ENCODE measurements around the gene HMX2. TPM values are rescaled to one million over a fixed set of nuclear protein-coding genes. Genes with fewer than 3 reads are reported as not detected.

The HMX2 gene
- total RNA-seq, 1 donor from 2014 or later: not detected

GRCh38 chr10:123135415-123136141 is 12.4 kb upstream of the HMX2 start, which contains the start of gene HMX3:
HMX3 (plus strand) TSS chr10:123135970; CDS start chr10:123136051, 81 bp downstream.
- peaks cover 15 to 36% of the 10 kb centered on the region in 2 donors for H3K4me1 ChIP-seq
- DNase-seq (ENCODE audit: low spot score in 2 of 2): no peak

GRCh38 chr10:123136221-123136805 is 11.6 kb upstream of the HMX2 start:
- no peak for DNase-seq (ENCODE audit: low spot score in 2 of 2)
- H3K27ac ChIP-seq: no peak overlapping the region
- intact Hi-C loops (cut with DNase I): loop anchor here (2.0 kb wide), 1 partner anchor 18 kb away; the partner anchor contains the start of gene BUB3
- no peaks in the 10 kb centered on the region for H3K9me3 ChIP-seq
- H3K36me3 ChIP-seq: no peaks in the 10 kb centered on the region
- peak overlapping the region; percentile 40 to 54 for H3K4me3 ChIP-seq
- TF ChIP-seq CTCF (IDR thresholded peaks at IDR 0.05): no peak
- H3K4me1 ChIP-seq: peaks cover 15 to 36% of the 10 kb centered on the region in 2 donors
- peaks cover 69% of the 10 kb centered on the region for H3K27me3 ChIP-seq

More at GRCh38 chr10:123135415-123136141, 12.4 kb upstream of the HMX2 start, which contains the start of gene HMX3:
- intact Hi-C loops (cut with DNase I): loop anchor here (2.0 kb wide), 1 partner anchor 19 kb away; the partner anchor contains the start of gene BUB3
- Histone ChIP-seq H3K27me3 (peaks cover 62% of the 10 kb centered on the region), H3K9me3 (no peaks in the 10 kb centered on the region), H3K4me3 (peak within 1 kb of the TSS; percentile 40 to 54), H3K27ac (no peak within 1 kb of the TSS), H3K36me3 (no peaks in the 10 kb centered on the region)
- no peak for TF ChIP-seq CTCF (IDR thresholded peaks at IDR 0.05)

- no peak for DNase-seq (ENCODE audit: low spot score in 2 of 2)
- no peak overlapping the region for H3K27ac ChIP-seq
- peaks cover 70% of the 10 kb centered on the region for H3K27me3 ChIP-seq
- peaks cover 15 to 36% of the 10 kb centered on the region in 2 donors for H3K4me1 ChIP-seq
- TF ChIP-seq CTCF (IDR thresholded peaks at IDR 0.05): no peak
- H3K4me3 ChIP-seq: peak overlapping the region; percentile 40 to 54
- no peaks in the 10 kb centered on the region for H3K9me3 ChIP-seq
- intact Hi-C loops (cut with DNase I): loop anchor here (2.0 kb wide), 1 partner anchor 18 kb away; the partner anchor contains the start of gene BUB3
- no peaks in the 10 kb centered on the region for H3K36me3 ChIP-seq
These were observed 10.9 kb upstream of the HMX2 start for GRCh38 chr10:123136806-123137642.

GRCh38 chr10:123139165-123139520 is 8.8 kb upstream of the HMX2 start:
- Histone ChIP-seq H3K4me3 (no peak overlapping the region), H3K27me3 (peaks cover 77% of the 10 kb centered on the region), H3K9me3 (no peaks in the 10 kb centered on the region), H3K36me3 (no peaks in the 10 kb centered on the region), H3K27ac (no peak overlapping the region), H3K4me1 (peaks cover 15 to 29% of the 10 kb centered on the region in 2 donors)
- intact Hi-C loops (cut with DNase I): no loop called here
- no peak for TF ChIP-seq CTCF (IDR thresholded peaks at IDR 0.05)
- no peak for DNase-seq (ENCODE audit: low spot score in 2 of 2)

- Histone ChIP-seq H3K4me1 (peaks cover 15 to 29% of the 10 kb centered on the region in 2 donors), H3K9me3 (no peaks in the 10 kb centered on the region), H3K36me3 (no peaks in the 10 kb centered on the region), H3K4me3 (no peak overlapping the region), H3K27ac (no peak overlapping the region), H3K27me3 (peaks cover 73% of the 10 kb centered on the region)
- intact Hi-C loops (cut with DNase I): no loop called here
- DNase-seq (ENCODE audit: low spot score in 2 of 2): no peak
- no peak for TF ChIP-seq CTCF (IDR thresholded peaks at IDR 0.05)
These were observed 8.3 kb upstream of the HMX2 start for GRCh38 chr10:123139521-123140163.
